ENCODE results near the gene GATA5.

DNA sequence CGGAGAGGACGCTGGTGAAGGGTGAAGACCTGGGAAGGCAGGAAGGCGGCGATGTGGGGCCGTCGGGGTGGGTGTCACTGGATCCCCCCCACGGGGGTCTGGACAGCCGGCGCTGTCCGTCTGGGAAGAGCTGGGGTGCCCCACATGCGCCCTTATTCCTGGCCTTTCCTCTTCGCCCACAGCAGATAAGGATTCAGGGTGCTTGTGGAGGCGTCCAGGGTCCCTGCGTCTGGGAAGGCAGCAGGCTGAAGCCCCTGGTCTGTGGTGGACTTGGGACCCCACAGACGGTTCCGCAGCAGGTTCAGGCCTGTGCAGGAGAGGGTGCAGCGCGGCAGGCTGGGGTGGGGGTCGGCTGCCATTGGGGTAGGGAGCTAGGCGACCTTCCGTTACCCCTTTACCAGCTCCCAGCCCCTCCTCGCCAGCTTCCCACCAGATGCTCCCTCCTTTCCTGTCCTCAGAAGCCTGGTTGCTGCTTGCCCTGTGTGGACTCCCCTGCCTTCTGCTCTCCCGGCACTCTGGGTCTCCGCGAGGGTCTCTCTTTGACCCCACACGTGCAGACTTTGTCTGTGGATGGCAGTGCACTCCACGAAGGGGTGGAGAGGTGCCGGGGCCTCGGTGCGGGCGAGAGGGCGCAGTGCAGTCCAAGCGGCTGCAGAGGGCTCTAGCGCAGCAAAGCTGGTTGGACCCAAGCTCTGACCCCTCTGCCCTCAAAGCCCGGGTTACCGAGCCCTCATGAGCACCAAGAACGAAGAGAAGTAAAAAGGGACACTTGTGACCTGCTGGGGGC is 2.1 kb upstream of the GATA5 start:
- TF ChIP-seq SPI1 (IDR thresholded peaks at IDR 0.05; ENCODE audit: borderline replicate concordance, low read depth) (no peak), POLR2AphosphoS5 (IDR thresholded peaks at IDR 0.05; ENCODE audit: low read depth) (no peak)
- TF ChIP-seq, protein P1, sequence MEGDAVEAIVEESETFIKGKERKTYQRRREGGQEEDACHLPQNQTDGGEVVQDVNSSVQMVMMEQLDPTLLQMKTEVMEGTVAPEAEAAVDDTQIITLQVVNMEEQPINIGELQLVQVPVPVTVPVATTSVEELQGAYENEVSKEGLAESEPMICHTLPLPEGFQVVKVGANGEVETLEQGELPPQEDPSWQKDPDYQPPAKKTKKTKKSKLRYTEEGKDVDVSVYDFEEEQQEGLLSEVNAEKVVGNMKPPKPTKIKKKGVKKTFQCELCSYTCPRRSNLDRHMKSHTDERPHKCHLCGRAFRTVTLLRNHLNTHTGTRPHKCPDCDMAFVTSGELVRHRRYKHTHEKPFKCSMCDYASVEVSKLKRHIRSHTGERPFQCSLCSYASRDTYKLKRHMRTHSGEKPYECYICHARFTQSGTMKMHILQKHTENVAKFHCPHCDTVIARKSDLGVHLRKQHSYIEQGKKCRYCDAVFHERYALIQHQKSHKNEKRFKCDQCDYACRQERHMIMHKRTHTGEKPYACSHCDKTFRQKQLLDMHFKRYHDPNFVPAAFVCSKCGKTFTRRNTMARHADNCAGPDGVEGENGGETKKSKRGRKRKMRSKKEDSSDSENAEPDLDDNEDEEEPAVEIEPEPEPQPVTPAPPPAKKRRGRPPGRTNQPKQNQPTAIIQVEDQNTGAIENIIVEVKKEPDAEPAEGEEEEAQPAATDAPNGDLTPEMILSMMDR (IDR thresholded peaks at IDR 0.05; ENCODE audit: insufficient read depth, low read length): no peak
